GM13977 (cell line): ENCODE results near the gene SSX5.
"Not testable (repeated sequence)": the region's sequence is repeated elsewhere in the genome, so short reads cannot be mapped to it uniquely, and the experiment has no call there.

Source experiments
- DNase-seq: peaks from one replicate; pipeline ENCODE4 v3.0.0; 2012; ENCODE audit warnings: low spot score
- CTCF ChIP-seq: IDR thresholded peaks from 2 replicates; pipeline ENCODE4 v1.5.1; 2012; ENCODE audit warnings: mild to moderate bottlenecking, control low read depth; ENCODE audit not compliant: insufficient read depth; ENCODE audit errors: extremely low read depth, missing control alignments
- in situ Hi-C: fragments of 300-500 bp; cut with MboI; formaldehyde crosslinking; loops from one replicate; pipeline ENCODE4 v1.12.0; 2022; ENCODE audit warnings: low sequenced_read_pairs, low pct_unique_long_range_greater_than_20kb, mixed read lengths, inconsistent platforms; ENCODE audit not compliant: unreplicated experiment

SSX5 gene

GRCh38 chrX:48196745-48197201, at the start of gene SSX5:
TSS of gene SSX5 (minus strand) at chrX:48196795. CDS start at chrX:48195358, 1,437 bp downstream.
- TF ChIP-seq CTCF: no peak
- no peak for DNase-seq
- in situ Hi-C loops: no loop called here

GRCh38 chrX:48224196-48224595, 27.6 kb upstream of the SSX5 start:
- not testable (repeated sequence) for DNase-seq

GRCh38 chrX:48214341-48214740, 17.7 kb upstream of the SSX5 start:
- in situ Hi-C loops, DNase-seq: not testable (repeated sequence)

More at GRCh38 chrX:48224196-48224595, 27.6 kb upstream of the SSX5 start:
- in situ Hi-C loops: not testable (repeated sequence)

- in situ Hi-C loops, DNase-seq: not testable (repeated sequence)
Measured at GRCh38 chrX:48190024-48190423, 6.6 kb downstream of the SSX5 start.

GRCh38 chrX:48181882-48182281, 14.7 kb downstream of the SSX5 start:
- in situ Hi-C loops, DNase-seq: not testable (repeated sequence)

GRCh38 chrX:48180811-48181210, 15.8 kb downstream of the SSX5 start:
- TF ChIP-seq CTCF: no peak
- no peak for DNase-seq
- in situ Hi-C loops: no loop called here

GRCh38 chrX:48179691-48180090, 16.9 kb downstream of the SSX5 start:
- no peak for TF ChIP-seq CTCF
- in situ Hi-C loops: no loop called here
- no peak for DNase-seq

- in situ Hi-C loops, DNase-seq: not testable (repeated sequence)
Measured at GRCh38 chrX:48166322-48166721, 30.3 kb downstream of the SSX5 start.

GRCh38 chrX:48165241-48165640, 31.4 kb downstream of the SSX5 start:
- DNase-seq: no peak
- in situ Hi-C loops: no loop called here
- TF ChIP-seq CTCF: no peak

GRCh38 chrX:48156014-48156413, 40.6 kb downstream of the SSX5 start:
- no peak for DNase-seq
- in situ Hi-C loops: no loop called here
- no peak for TF ChIP-seq CTCF
